SK-N-SH treated with all-trans-retinoic acid at 6 μM for 48 hours (cell line): ENCODE measurements around the gene TYSND1.
A peak's percentile ranks its signal among the peaks of the same experiment; 100 is the strongest.

Experiments used
- ATAC-seq: fragments of 200-7000 bp; cut with Tn5 transposase; 3 replicates; pipeline ENCODE4 v1.9.1; 2020; ENCODE audit warnings: mild to moderate bottlenecking, moderate library complexity
- ARNTL ChIP-seq: fragments of 450-650 bp; formaldehyde crosslinking; IDR thresholded peaks from 2 replicates; pipeline ENCODE4 v1.5.0; 2020; ENCODE audit warnings: low read depth, mild to moderate bottlenecking, moderate library complexity, borderline replicate concordance
- BACH2 ChIP-seq: fragments of 250-450 bp; sonication (Bioruptor Pico); IDR thresholded peaks from 2 replicates; pipeline ENCODE4 v1.9.0; 2021; ENCODE audit warnings: mild to moderate bottlenecking, borderline replicate concordance
- CSDC2 ChIP-seq: fragments of 250-450 bp; sonication (Bioruptor Pico); IDR thresholded peaks from 2 replicates; pipeline ENCODE4 v1.5.0; 2020; ENCODE audit warnings: mild to moderate bottlenecking, moderate library complexity
- CSRNP3 ChIP-seq: fragments of 250-450 bp; sonication (Bioruptor Pico); IDR thresholded peaks from 2 replicates; pipeline ENCODE4 v1.5.1; 2021; ENCODE audit warnings: mild to moderate bottlenecking, moderate library complexity
- GLIS3 ChIP-seq: fragments of 250-450 bp; sonication (Bioruptor Pico); IDR thresholded peaks from 2 replicates; pipeline ENCODE4 v1.5.0; 2020; ENCODE audit warnings: mild to moderate bottlenecking, moderate library complexity
- ISL1 ChIP-seq: fragments of 250-450 bp; sonication (Bioruptor Pico); IDR thresholded peaks from 2 replicates; pipeline ENCODE4 v2.1.2; 2022; ENCODE audit warnings: mild to moderate bottlenecking, moderate library complexity
- PATZ1 ChIP-seq: fragments of 250-450 bp; sonication (Bioruptor Pico); IDR thresholded peaks from 2 replicates; pipeline ENCODE4 v1.8.0; 2020; ENCODE audit warnings: mild to moderate bottlenecking, moderate library complexity, borderline replicate concordance
- POU6F1 ChIP-seq: fragments of 250-450 bp; sonication (Bioruptor Pico); IDR thresholded peaks from 2 replicates; pipeline ENCODE4 v1.8.0; 2021; ENCODE audit warnings: low read depth, mild to moderate bottlenecking, moderate library complexity, borderline replicate concordance
- PPARA ChIP-seq: fragments of 250-450 bp; sonication (Bioruptor Pico); IDR thresholded peaks from 2 replicates; pipeline ENCODE4 v1.5.0; 2020; ENCODE audit warnings: mild to moderate bottlenecking, borderline replicate concordance
- RARB ChIP-seq: fragments of 250-450 bp; sonication (Bioruptor Pico); IDR thresholded peaks from 2 replicates; pipeline ENCODE4 v1.8.0; 2021; ENCODE audit warnings: mild to moderate bottlenecking, moderate library complexity
- SNAI2 ChIP-seq: fragments of 250-450 bp; sonication (Bioruptor Pico); IDR thresholded peaks from 2 replicates; pipeline ENCODE4 v1.5.0; 2020; ENCODE audit warnings: mild to moderate bottlenecking, moderate library complexity
- TCF4 ChIP-seq: fragments of 250-450 bp; sonication (Bioruptor Pico); IDR thresholded peaks from 2 replicates; pipeline ENCODE4 v1.8.0; 2021; ENCODE audit warnings: mild to moderate bottlenecking, moderate library complexity, borderline replicate concordance
- TOX ChIP-seq: fragments of 250-450 bp; sonication (Bioruptor Pico); IDR thresholded peaks from 2 replicates; pipeline ENCODE4 v1.8.0; 2021; ENCODE audit warnings: mild to moderate bottlenecking, moderate library complexity, borderline replicate concordance
- ZC3H10 ChIP-seq: fragments of 250-450 bp; sonication (Bioruptor Pico); IDR thresholded peaks from 2 replicates; pipeline ENCODE4 v1.5.1; 2021; ENCODE audit warnings: mild to moderate bottlenecking, moderate library complexity
- ZFP3 ChIP-seq: fragments of 250-450 bp; sonication (Bioruptor Pico); IDR thresholded peaks from 2 replicates; pipeline ENCODE4 v1.5.0; 2020; ENCODE audit warnings: mild to moderate bottlenecking, moderate library complexity
- ZFP30 ChIP-seq: fragments of 450-650 bp; formaldehyde crosslinking; IDR thresholded peaks from 2 replicates; pipeline ENCODE4 v1.5.0; 2022; ENCODE audit warnings: mild to moderate bottlenecking, moderate library complexity
- ZNF565 ChIP-seq: fragments of 450-650 bp; formaldehyde crosslinking; conservative IDR thresholded peaks from 2 replicates; pipeline ENCODE4 v1.5.0; 2020; ENCODE audit warnings: low read depth, mild to moderate bottlenecking, moderate library complexity
- ZNF70 ChIP-seq: fragments of 450-650 bp; formaldehyde crosslinking; IDR thresholded peaks from 2 replicates; pipeline ENCODE4 v1.5.0; 2020; ENCODE audit warnings: mild to moderate bottlenecking, moderate library complexity
- ZNF8 ChIP-seq: fragments of 450-650 bp; formaldehyde crosslinking; IDR thresholded peaks from 2 replicates; pipeline ENCODE4 v1.5.0; 2020; ENCODE audit warnings: mild to moderate bottlenecking, moderate library complexity
- TF ChIP-seq, protein P1 (sequence below): fragments of 250-450 bp; sonication (Bioruptor Pico); IDR thresholded peaks from 2 replicates; pipeline ENCODE4 v1.5.0; 2020; ENCODE audit warnings: mild to moderate bottlenecking, moderate library complexity

Gene TYSND1

GRCh38 chr10:70118196-70118595, 28.3 kb downstream of the TYSND1 start (continued):
- TF ChIP-seq, protein P1, sequence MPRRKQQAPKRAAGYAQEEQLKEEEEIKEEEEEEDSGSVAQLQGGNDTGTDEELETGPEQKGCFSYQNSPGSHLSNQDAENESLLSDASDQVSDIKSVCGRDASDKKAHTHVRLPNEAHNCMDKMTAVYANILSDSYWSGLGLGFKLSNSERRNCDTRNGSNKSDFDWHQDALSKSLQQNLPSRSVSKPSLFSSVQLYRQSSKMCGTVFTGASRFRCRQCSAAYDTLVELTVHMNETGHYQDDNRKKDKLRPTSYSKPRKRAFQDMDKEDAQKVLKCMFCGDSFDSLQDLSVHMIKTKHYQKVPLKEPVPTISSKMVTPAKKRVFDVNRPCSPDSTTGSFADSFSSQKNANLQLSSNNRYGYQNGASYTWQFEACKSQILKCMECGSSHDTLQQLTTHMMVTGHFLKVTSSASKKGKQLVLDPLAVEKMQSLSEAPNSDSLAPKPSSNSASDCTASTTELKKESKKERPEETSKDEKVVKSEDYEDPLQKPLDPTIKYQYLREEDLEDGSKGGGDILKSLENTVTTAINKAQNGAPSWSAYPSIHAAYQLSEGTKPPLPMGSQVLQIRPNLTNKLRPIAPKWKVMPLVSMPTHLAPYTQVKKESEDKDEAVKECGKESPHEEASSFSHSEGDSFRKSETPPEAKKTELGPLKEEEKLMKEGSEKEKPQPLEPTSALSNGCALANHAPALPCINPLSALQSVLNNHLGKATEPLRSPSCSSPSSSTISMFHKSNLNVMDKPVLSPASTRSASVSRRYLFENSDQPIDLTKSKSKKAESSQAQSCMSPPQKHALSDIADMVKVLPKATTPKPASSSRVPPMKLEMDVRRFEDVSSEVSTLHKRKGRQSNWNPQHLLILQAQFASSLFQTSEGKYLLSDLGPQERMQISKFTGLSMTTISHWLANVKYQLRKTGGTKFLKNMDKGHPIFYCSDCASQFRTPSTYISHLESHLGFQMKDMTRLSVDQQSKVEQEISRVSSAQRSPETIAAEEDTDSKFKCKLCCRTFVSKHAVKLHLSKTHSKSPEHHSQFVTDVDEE (CRISPR knock-in tag) = no peak

GRCh38 chr10:70117646-70118045, 28.9 kb downstream of the TYSND1 start:
- no peak for ATAC-seq
- no peak for TF ChIP-seq CSDC2
- no peak for TF ChIP-seq PPARA (CRISPR knock-in tag)
- TF ChIP-seq ZFP30 (CRISPR knock-in tag) = no peak
- no peak for TF ChIP-seq ARNTL (CRISPR knock-in tag)
- no peak for TF ChIP-seq ISL1 (CRISPR knock-in tag)
- TF ChIP-seq ZC3H10 (CRISPR knock-in tag) = no peak
- TF ChIP-seq ZNF565 (CRISPR knock-in tag) = no peak
- TF ChIP-seq TOX (CRISPR knock-in tag) = no peak
- TF ChIP-seq GLIS3 (CRISPR knock-in tag) = no peak

DNA sequence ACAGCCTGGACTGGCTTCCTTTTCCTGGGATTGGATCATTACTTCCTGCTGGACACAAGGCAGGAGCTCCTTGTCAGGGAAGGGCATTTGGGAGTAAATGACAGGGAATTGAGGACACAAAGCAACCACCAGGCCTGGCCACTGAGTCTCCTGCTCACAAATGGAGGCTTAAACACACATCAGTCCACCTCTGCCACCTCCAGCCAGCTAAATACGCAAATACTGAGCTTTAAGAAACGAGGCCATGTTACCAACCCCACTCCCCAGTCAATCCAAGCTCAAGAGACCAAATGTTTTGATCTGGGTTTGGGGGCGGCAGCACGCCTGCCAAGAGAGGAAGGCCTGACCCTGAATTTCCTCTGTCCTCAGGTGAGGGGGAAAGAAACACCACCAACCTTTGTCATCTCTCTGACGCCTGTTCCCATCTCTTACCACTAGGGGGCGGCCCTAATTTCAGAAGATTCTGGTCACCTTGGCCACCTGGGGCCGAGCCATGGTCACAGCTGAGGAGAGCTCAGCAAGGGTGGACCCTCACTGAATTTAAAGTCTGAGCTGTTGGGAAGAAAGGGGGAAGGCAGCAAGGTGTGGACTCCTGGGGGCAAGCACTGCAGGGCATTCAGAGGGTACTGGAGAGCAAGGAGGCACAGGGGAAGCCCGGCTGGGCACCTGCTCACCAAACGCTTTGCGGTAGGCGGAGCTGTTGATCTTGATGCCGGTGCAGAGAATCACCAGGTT, 30.4 kb downstream of the TYSND1 start:
- no peak for TF ChIP-seq ZNF8 (CRISPR knock-in tag)
- TF ChIP-seq SNAI2 = no peak
- ATAC-seq = peak; percentile 84

DNA sequence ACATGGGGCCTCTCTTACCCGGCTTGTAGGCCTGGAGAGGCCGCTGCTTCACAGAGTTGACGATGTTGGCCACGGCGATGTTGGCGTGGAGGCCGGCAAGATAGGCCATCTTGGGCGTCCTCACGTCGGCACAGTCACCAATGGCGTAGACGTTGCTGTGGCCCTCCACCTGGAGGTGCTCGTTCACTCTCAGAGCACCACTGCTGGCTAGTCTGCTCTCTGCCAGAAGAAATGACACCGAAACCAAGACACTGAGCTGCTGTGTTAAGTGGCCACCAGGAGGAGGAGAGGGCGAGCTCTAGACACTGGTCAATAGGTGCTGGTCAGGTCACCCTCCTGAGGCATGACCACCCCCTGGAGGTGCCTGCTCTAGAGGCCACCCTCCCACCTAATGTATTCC, 31.6 kb downstream of the TYSND1 start:
- TF ChIP-seq PATZ1 (CRISPR knock-in tag) (no peak), TCF4 (CRISPR knock-in tag) (no peak), ARNTL (CRISPR knock-in tag) (no peak), ISL1 (CRISPR knock-in tag) (no peak), RARB (CRISPR knock-in tag) (no peak), GLIS3 (CRISPR knock-in tag) (no peak), ZC3H10 (CRISPR knock-in tag) (no peak), SNAI2 (no peak), POU6F1 (CRISPR knock-in tag) (no peak), BACH2 (CRISPR knock-in tag) (no peak), PPARA (CRISPR knock-in tag) (no peak), ZNF70 (CRISPR knock-in tag) (no peak)
- TF ChIP-seq, all 23 proteins: peak for 0

DNA sequence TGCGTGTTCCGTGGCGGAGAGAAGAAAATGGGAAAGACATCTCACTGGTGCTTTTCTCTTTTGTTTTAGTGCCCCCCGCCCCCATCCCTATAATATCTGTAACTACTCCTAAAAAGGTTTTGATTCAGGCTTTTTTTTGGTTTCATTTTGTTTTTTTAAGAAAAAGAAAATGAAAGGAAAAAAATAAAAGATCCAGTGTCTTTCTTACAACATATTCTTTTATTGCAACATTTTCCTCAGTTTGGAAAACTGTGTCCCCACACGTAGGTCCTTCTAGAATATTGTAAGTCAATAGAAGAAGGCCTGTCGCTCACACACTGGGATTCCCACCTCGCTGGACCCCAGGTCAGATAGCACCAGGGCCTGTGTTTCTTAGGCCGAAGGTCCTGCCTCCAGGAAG, 34.4 kb downstream of the TYSND1 start:
- no peak for ATAC-seq
- TF ChIP-seq ZNF565 (CRISPR knock-in tag) (no peak), POU6F1 (CRISPR knock-in tag) (no peak), ZFP3 (CRISPR knock-in tag) (no peak), TCF4 (CRISPR knock-in tag) (no peak), ISL1 (CRISPR knock-in tag) (no peak), ZNF70 (CRISPR knock-in tag) (no peak), BACH2 (CRISPR knock-in tag) (no peak), CSRNP3 (no peak), PPARA (CRISPR knock-in tag) (no peak), GLIS3 (CRISPR knock-in tag) (no peak), RARB (CRISPR knock-in tag) (no peak)

More for the DNA sequence above, 31.6 kb downstream of the TYSND1 start:
- ATAC-seq = no peak
